ENCODE measurements around the gene DRC1.

Gene DRC1

GRCh38 chr2:26457695-26458364, 56.1 kb downstream of the DRC1 start:
- Histone ChIP-seq H3K36me3 (replicated peaks; ENCODE audit: insufficient read depth, low read length) (no peaks in the 10 kb centered on the region), H3F3A (ENCODE audit: insufficient read depth, low read length) (no peaks in the 10 kb centered on the region), H3K79me2 (ENCODE audit: low read length) (no peaks in the 10 kb centered on the region), H4K20me1 (ENCODE audit: insufficient read depth, low read length) (no peaks in the 10 kb centered on the region), H3K27me3 (replicated peaks; ENCODE audit: insufficient read depth, low read length) (peaks cover 6% of the 10 kb centered on the region; the same call in 1 of the 2 replicates), H3K4me3 (ENCODE audit: low read length) (no peak overlapping the region), H3K9ac (ENCODE audit: low read length) (no peak overlapping the region), H3K9me2 (replicated peaks; ENCODE audit: insufficient read depth, low read length) (no peaks in the 10 kb centered on the region), H3K9me3 (replicated peaks; ENCODE audit: insufficient read depth, low read length) (no peaks in the 10 kb centered on the region), H2AFZ (ENCODE audit: low read length) (no peak overlapping the region), H3K27ac (ENCODE audit: low read length) (no peak overlapping the region), H3K4me2 (ENCODE audit: low read depth, low read length) (no peak overlapping the region), H3K4me1 (ENCODE audit: low read length) (no peaks in the 10 kb centered on the region)
- no peak for DNase-seq
- TF ChIP-seq EZH2phosphoT487 (IDR thresholded peaks at IDR 0.05; ENCODE audit: low read length) (no peak), EZH2 (optimal IDR thresholded peaks at IDR 0.05; ENCODE audit: low read depth, low read length) (no peak), CTCF (IDR thresholded peaks at IDR 0.05; ENCODE audit: low read length) (no peak)

GRCh38 chr2:26458365-26459042, 56.8 kb downstream of the DRC1 start:
- no peak overlapping the region for H3K4me2 ChIP-seq (ENCODE audit: low read depth, low read length)

DNA sequence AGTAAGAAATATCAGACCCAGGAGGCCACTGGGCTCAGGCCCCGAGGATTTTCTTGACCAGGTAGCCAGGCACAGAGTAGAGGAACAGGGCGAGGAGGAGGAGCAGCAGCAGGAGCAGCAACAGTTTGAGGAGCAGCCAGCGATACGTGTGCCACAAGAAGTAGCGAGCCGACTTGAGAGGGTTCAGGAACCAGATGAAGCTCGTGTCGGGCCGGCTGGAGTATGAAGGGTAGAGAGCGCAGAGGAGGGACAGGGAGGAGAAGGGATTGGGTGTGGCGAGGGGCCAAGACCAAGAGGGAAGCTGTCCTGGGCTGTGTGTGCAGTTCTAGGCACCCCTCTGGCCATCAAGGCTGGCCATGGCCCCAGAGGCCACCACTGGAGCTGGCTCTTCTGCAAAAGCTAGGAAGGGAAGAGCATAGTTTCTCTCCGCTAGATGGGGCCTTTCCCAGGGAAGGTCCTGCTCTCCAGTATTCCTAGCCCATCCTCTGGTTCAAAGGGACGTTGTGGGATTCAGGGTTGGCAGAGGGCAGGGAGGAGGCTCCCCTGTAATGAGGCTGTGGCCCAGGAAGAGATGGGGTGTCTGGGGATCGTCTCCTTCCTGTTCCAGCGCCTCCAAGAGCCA, 58.4 kb downstream of the DRC1 start:
- H3K9ac ChIP-seq (ENCODE audit: low read length), result no peak overlapping the region
- no peaks in the 10 kb centered on the region for H3K4me1 ChIP-seq (ENCODE audit: low read length)
- H3F3A ChIP-seq (ENCODE audit: insufficient read depth, low read length), result no peaks in the 10 kb centered on the region
- H4K20me1 ChIP-seq (ENCODE audit: insufficient read depth, low read length), result no peaks in the 10 kb centered on the region
- no peaks in the 10 kb centered on the region for H3K79me2 ChIP-seq (ENCODE audit: low read length)
- no peaks in the 10 kb centered on the region for H3K9me2 ChIP-seq (replicated peaks; ENCODE audit: insufficient read depth, low read length)
- no peak overlapping the region for H2AFZ ChIP-seq (ENCODE audit: low read length)
- no peak overlapping the region for H3K4me2 ChIP-seq (ENCODE audit: low read depth, low read length)
- no peak overlapping the region for H3K4me3 ChIP-seq (ENCODE audit: low read length)
- H3K36me3 ChIP-seq (replicated peaks; ENCODE audit: insufficient read depth, low read length), result no peaks in the 10 kb centered on the region
- no peak overlapping the region for H3K27ac ChIP-seq (ENCODE audit: low read length)
- DNase-seq, result no peak
- H3K9me3 ChIP-seq (replicated peaks; ENCODE audit: insufficient read depth, low read length), result no peaks in the 10 kb centered on the region
- H3K27me3 ChIP-seq (replicated peaks; ENCODE audit: insufficient read depth, low read length), result peaks cover 6% of the 10 kb centered on the region; the same call in 1 of the 2 replicates
- TF ChIP-seq CTCF (IDR thresholded peaks at IDR 0.05; ENCODE audit: low read length), result no peak
- no peak for TF ChIP-seq EZH2phosphoT487 (IDR thresholded peaks at IDR 0.05; ENCODE audit: low read length)
- TF ChIP-seq EZH2 (optimal IDR thresholded peaks at IDR 0.05; ENCODE audit: low read depth, low read length), result no peak

More at GRCh38 chr2:26458365-26459042, 56.8 kb downstream of the DRC1 start:
- Histone ChIP-seq H3K27me3 (replicated peaks; ENCODE audit: insufficient read depth, low read length) (peaks cover 6% of the 10 kb centered on the region; the same call in 1 of the 2 replicates), H3K36me3 (replicated peaks; ENCODE audit: insufficient read depth, low read length) (no peaks in the 10 kb centered on the region), H4K20me1 (ENCODE audit: insufficient read depth, low read length) (no peaks in the 10 kb centered on the region), H2AFZ (ENCODE audit: low read length) (no peak overlapping the region), H3K9ac (ENCODE audit: low read length) (no peak overlapping the region), H3K9me3 (replicated peaks; ENCODE audit: insufficient read depth, low read length) (no peaks in the 10 kb centered on the region), H3K9me2 (replicated peaks; ENCODE audit: insufficient read depth, low read length) (no peaks in the 10 kb centered on the region), H3K79me2 (ENCODE audit: low read length) (no peaks in the 10 kb centered on the region), H3K4me1 (ENCODE audit: low read length) (no peaks in the 10 kb centered on the region), H3K4me3 (ENCODE audit: low read length) (no peak overlapping the region), H3K27ac (ENCODE audit: low read length) (no peak overlapping the region), H3F3A (ENCODE audit: insufficient read depth, low read length) (no peaks in the 10 kb centered on the region)
- TF ChIP-seq EZH2 (optimal IDR thresholded peaks at IDR 0.05; ENCODE audit: low read depth, low read length) (no peak), CTCF (IDR thresholded peaks at IDR 0.05; ENCODE audit: low read length) (peak; percentile 16)
- DNase-seq, result no peak
